Mesenchymal stem cell (in vitro differentiated cells and primary cell): Measurements from ENCODE around the gene LOXL3.

Experiments
- DNase-seq: peaks from one replicate; pipeline ENCODE4 v3.0.0-alpha.2; 2013
- H2AFZ ChIP-seq: one replicate; pipeline ENCODE4 v1.6.1; 2013; ENCODE audit warnings: low read depth, mild to moderate bottlenecking, control low read depth, inconsistent platforms, low read length, moderate library complexity
- H2AK5ac ChIP-seq: 2 replicates; pipeline ENCODE4 v1.6.1; 2013; ENCODE audit warnings: low read length, moderate library complexity, mild to moderate bottlenecking, inconsistent platforms; ENCODE audit not compliant: severe bottlenecking
- H2BK120ac ChIP-seq: one replicate; pipeline ENCODE4 v1.6.1; 2013; ENCODE audit warnings: low read depth, mild to moderate bottlenecking, inconsistent platforms, low read length, moderate library complexity
- H2BK12ac ChIP-seq, 2 experiments: one replicate each; pipeline ENCODE4 v1.6.1; 2013; ENCODE audit warnings: inconsistent platforms in 2 of 2, low read length in 2 of 2, mild to moderate bottlenecking in 2 of 2, moderate library complexity in 2 of 2, control low read depth in 1 of 2
- H2BK15ac ChIP-seq: one replicate; pipeline ENCODE4 v1.6.1; 2013; ENCODE audit warnings: mild to moderate bottlenecking, low read depth, inconsistent platforms; ENCODE audit not compliant: poor library complexity, severe bottlenecking
- H2BK5ac ChIP-seq: 2 replicates; pipeline ENCODE4 v1.6.1; 2013; ENCODE audit warnings: low read depth, mild to moderate bottlenecking, low read length, control low read depth, inconsistent platforms; ENCODE audit not compliant: poor library complexity, severe bottlenecking
- H3K14ac ChIP-seq, 2 experiments: one replicate each; pipeline ENCODE4 v1.6.1; 2013; ENCODE audit warnings: inconsistent platforms in 2 of 2, low read length in 2 of 2, control low read depth in 1 of 2, mild to moderate bottlenecking in 1 of 2, moderate library complexity in 1 of 2
- H3K18ac ChIP-seq, 2 experiments: one replicate each; pipeline ENCODE4 v1.6.1; 2013; ENCODE audit warnings: inconsistent platforms in 2 of 2, low read length in 2 of 2, control low read depth in 1 of 2, low read depth in 1 of 2, mild to moderate bottlenecking in 1 of 2
- H3K23ac ChIP-seq, 2 experiments: one replicate each; pipeline ENCODE4 v1.6.1; 2013; ENCODE audit warnings: inconsistent platforms in 2 of 2, low read length in 2 of 2, mild to moderate bottlenecking in 2 of 2, moderate library complexity in 2 of 2, control low read depth in 1 of 2
- H3K27ac ChIP-seq: 2 replicates; pipeline ENCODE4 v1.5.1; 2013; ENCODE audit warnings: mild to moderate bottlenecking, moderate library complexity, low read length, control low read depth, inconsistent platforms; ENCODE audit not compliant: poor library complexity, severe bottlenecking
- H3K27me3 ChIP-seq, 2 experiments: 2 replicates each; pipeline versions ENCODE4 v1.6.1 to v1.7.0; 2013; ENCODE audit warnings: low read length in 2 of 2, mild to moderate bottlenecking in 2 of 2, moderate library complexity in 2 of 2, control low read depth in 1 of 2, inconsistent platforms in 1 of 2; ENCODE audit not compliant: control insufficient read depth in 1 of 2, insufficient read depth in 1 of 2
- H3K36me3 ChIP-seq, 2 experiments: 2 replicates each; pipeline versions ENCODE4 v1.6.1 to v1.7.0; 2013; ENCODE audit warnings: low read length in 2 of 2, control low read depth in 1 of 2, inconsistent platforms in 1 of 2, low read depth in 1 of 2, mild to moderate bottlenecking in 1 of 2; ENCODE audit not compliant: insufficient read depth in 2 of 2, control insufficient read depth in 1 of 2
- H3K4ac ChIP-seq, 2 experiments: one replicate each; pipeline ENCODE4 v1.6.1; 2013; ENCODE audit warnings: inconsistent platforms in 2 of 2, low read length in 2 of 2, mild to moderate bottlenecking in 2 of 2, moderate library complexity in 2 of 2, control low read depth in 1 of 2, low read depth in 1 of 2
- H3K4me1 ChIP-seq: 2 replicates; pipeline ENCODE4 v1.6.1; 2013; ENCODE audit warnings: low read depth, low read length, control low read depth; ENCODE audit not compliant: control insufficient read depth, insufficient read depth
- H3K4me2 ChIP-seq: 2 replicates; pipeline ENCODE4 v1.6.1; 2013; ENCODE audit warnings: low read length, mild to moderate bottlenecking, inconsistent platforms; ENCODE audit not compliant: poor library complexity, severe bottlenecking
- H3K4me3 ChIP-seq, 2 experiments: 2 replicates each; pipeline versions ENCODE4 v1.5.1 to v1.7.0; 2013; ENCODE audit warnings: low read length in 2 of 2, mild to moderate bottlenecking in 2 of 2, control low read depth in 1 of 2, low read depth in 1 of 2; ENCODE audit not compliant: insufficient read depth in 1 of 2
- H3K79me1 ChIP-seq: replicated peaks from 2 replicates; pipeline ENCODE4 v1.6.1; 2013; ENCODE audit warnings: mild to moderate bottlenecking, control low read depth, low read length, inconsistent platforms; ENCODE audit not compliant: poor library complexity, severe bottlenecking
- H3K9ac ChIP-seq: 2 replicates; pipeline ENCODE4 v1.7.0; 2013; ENCODE audit warnings: mild to moderate bottlenecking, low read length, moderate library complexity
- H3K9me3 ChIP-seq: 2 replicates; pipeline ENCODE4 v1.7.0; 2013; ENCODE audit warnings: mild to moderate bottlenecking, low read length; ENCODE audit not compliant: control insufficient read depth
- H4K8ac ChIP-seq: one replicate; pipeline ENCODE4 v1.6.1; 2013; ENCODE audit warnings: inconsistent platforms, mild to moderate bottlenecking, low read length, moderate library complexity
- H4K91ac ChIP-seq: one replicate; pipeline ENCODE4 v1.6.1; 2013; ENCODE audit warnings: mild to moderate bottlenecking, low read length, inconsistent platforms
- WGBS: methylation state at CpG from one replicate; pipeline ENCODE4 v1.1.7; 2013; ENCODE audit warnings: mixed read lengths; 5-methylcytosine and 5-hydroxymethylcytosine counted together

Gene LOXL3

DNA sequence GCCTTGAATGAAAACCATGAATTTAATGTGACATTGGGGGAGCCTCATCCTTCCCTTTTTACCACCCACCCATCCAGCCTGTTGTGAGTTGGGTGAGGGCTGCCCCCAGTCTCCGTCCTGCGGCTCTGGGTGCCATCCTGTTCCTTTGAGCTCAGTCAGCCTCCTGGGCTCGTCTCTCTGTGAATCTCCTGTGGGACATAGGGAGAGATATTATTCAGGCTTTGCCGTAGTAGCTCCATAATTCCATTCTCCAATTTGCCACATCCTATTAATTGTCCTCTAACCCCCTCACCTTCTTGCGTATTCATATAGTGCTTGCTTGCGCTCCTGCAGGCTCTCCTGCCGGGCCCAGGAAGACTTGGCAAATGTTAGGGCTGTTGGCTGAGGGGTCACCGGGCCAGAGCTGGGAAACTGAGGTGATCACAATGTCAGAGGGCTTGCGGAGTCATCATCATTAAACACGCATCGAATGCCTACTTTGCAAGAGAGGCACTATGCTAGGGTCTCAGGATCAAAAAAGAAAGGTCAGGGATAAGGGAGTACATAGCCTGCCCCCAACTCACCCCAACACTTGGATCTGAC lies 27.0 kb downstream of the LOXL3 start:
- Histone ChIP-seq H3K9me3 (no peaks in the 10 kb centered on the region), H3K4me1 (peaks cover 17% of the 10 kb centered on the region), H3K36me3 (peaks cover 30 to 42% of the 10 kb centered on the region in 2 experiments), H2BK120ac (no peak overlapping the region), H3K27ac (no peak overlapping the region), H3K9ac (no peak overlapping the region), H2AFZ (no peak overlapping the region), H3K23ac (no peak overlapping the region), H3K27me3 (peaks cover 11 to 15% of the 10 kb centered on the region in 2 experiments), H4K8ac (no peak overlapping the region), H3K4me2 (no peak overlapping the region), H4K91ac (no peak overlapping the region), H3K4me3 (no peak overlapping the region), H3K79me1 (peaks cover 27% of the 10 kb centered on the region), H2BK5ac (no peak overlapping the region), H3K4ac (no peak overlapping the region), H2AK5ac (no peak overlapping the region), H2BK12ac (no peak overlapping the region), H3K14ac (no peak overlapping the region), H2BK15ac (no peak overlapping the region), H3K18ac (no peak overlapping the region)
- DNase-seq: no peak
- 96% methylated on average over 9 of the region's 11 CpGs for WGBS

DNA sequence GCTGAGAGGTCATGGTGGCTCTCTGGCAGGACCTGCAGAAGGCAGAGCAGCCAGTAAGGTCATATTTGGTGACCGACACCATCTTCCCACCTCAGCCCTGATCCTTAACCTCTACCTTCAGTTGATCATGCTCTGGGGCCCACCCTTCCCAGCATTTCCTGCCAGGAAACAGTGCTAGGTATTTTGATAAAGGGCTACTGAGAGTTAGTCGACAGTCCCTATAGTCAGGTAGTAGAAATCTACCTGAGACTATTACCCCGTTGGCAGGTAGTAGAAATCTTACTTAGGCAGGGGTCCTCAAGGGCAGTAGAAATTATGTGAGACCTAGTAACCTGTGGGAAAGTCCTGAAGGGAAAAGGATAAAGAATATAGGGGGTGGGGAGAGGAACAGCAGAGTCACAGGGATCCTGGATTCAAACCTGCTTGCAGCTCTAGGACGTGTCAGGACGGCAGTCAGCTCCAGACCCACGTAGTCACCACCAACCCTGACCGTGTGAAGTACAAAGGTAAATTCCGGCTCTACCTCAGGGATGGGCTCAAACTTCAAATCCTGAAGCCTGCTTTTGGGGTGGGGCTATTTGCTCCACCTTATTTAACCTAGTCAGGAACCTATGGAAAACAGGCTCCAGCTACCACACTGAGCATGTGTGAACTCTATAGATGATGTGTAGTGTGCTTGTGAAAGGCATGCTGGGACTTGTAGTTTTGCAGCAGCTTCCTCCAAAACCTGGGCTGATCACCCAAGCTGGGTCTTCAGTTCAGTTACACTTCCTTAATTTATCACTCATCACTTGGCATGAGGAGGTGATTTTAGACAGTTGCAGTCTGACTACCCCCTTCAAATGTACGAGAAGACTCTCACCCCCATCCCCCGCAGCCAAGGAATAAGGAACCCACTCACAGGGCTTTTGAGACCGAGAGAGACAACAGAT lies 27.8 kb downstream of the LOXL3 start, which contains the start of gene DQX1:
Gene DQX1, minus strand, starts transcription at position 515 of the 932 bp plus-strand sequence. Its CDS starts 502 bp downstream, at position 13.
- Histone ChIP-seq H3K23ac (no peak within 1 kb of the TSS), H3K4me2 (no peak within 1 kb of the TSS), H2AFZ (no peak within 1 kb of the TSS), H2BK120ac (no peak within 1 kb of the TSS), H3K14ac (no peak within 1 kb of the TSS), H2BK5ac (no peak within 1 kb of the TSS), H2BK12ac (no peak within 1 kb of the TSS), H4K91ac (no peak within 1 kb of the TSS), H3K79me1 (peaks cover 22% of the 10 kb centered on the region), H3K4me3 (no peak within 1 kb of the TSS), H2BK15ac (no peak within 1 kb of the TSS), H3K27me3 (peaks cover 14 to 23% of the 10 kb centered on the region in 2 experiments), H3K27ac (no peak within 1 kb of the TSS), H3K9me3 (no peaks in the 10 kb centered on the region), H3K4me1 (peaks cover 17% of the 10 kb centered on the region), H3K9ac (no peak within 1 kb of the TSS), H3K18ac (no peak within 1 kb of the TSS), H4K8ac (no peak within 1 kb of the TSS), H2AK5ac (no peak within 1 kb of the TSS), H3K36me3 (peaks cover 30 to 35% of the 10 kb centered on the region in 2 experiments), H3K4ac (no peak within 1 kb of the TSS)
- DNase-seq: no peak
- WGBS: 92% methylated on average over 8 of the region's 11 CpGs

DNA sequence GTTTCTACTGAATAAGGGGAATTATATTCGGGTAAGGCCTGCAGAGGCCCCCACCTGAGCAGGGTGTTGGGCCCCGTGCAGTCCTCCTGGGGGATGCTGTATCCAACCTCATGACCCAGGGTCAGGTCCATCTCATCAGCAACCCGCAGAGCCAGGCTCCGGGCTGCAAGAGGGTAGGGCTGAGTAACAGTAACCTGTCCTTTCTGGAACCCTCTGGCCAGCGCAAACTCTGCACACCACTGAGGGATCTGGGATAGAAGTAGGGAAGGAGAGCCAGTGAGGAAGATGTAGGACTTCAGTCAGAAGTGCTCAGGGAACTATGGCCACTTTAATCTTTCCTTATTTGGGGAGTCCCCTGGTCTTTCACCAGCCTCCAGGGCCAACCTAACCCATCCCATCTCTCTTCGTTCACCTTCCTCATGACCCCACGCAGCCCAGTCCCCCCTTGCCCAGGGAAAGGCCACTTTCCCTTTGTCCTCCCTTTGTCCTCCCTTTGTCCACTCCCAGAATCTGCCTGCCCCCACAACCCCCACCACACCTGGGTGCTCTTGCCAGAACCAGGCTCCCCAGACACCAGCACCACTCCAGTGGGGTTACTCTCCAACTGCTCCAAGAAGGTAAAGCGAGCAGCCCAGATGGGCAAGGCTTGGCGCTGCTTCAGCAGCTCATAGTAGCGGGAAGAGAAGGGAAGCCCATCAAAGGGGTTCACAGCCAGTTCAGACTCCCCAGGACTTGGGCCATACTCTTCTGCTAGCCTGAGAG lies 28.6 kb downstream of the LOXL3 start:
- Histone ChIP-seq H2BK12ac (no peak overlapping the region), H3K79me1 (peaks cover 18% of the 10 kb centered on the region), H3K4ac (no peak overlapping the region), H3K18ac (no peak overlapping the region), H2BK5ac (no peak overlapping the region), H3K23ac (no peak overlapping the region), H2AK5ac (no peak overlapping the region), H3K4me3 (no peak overlapping the region), H4K91ac (no peak overlapping the region), H3K9me3 (no peaks in the 10 kb centered on the region), H3K4me1 (peaks cover 11% of the 10 kb centered on the region), H3K36me3 (peaks cover 30 to 35% of the 10 kb centered on the region in 2 experiments), H2BK120ac (no peak overlapping the region), H3K14ac (no peak overlapping the region), H3K27me3 (peaks cover 20 to 31% of the 10 kb centered on the region in 2 experiments), H3K4me2 (no peak overlapping the region), H2BK15ac (no peak overlapping the region), H3K27ac (no peak overlapping the region), H2AFZ (no peak overlapping the region), H3K9ac (no peak overlapping the region), H4K8ac (no peak overlapping the region)
- WGBS: 95% methylated on average over 9 of the region's 10 CpGs
- no peak for DNase-seq
